Measurements from ENCODE around the gene ADPRH.
"Not testable (repeated sequence)": the region's sequence is repeated elsewhere in the genome, so short reads cannot be mapped to it uniquely, and the experiment has no call there.

Gene ADPRH

GRCh38 chr3:119559441-119559963 is 19.8 kb upstream of the ADPRH start, which contains the start of gene CD80:
Gene CD80, minus strand, starts transcription at chr3:119559614. Its CDS starts 1,886 bp downstream, at chr3:119557728.
- peak; percentile 46 for DNase-seq (ENCODE audit: low read depth)

GRCh38 chr3:119560160-119560559 is 19.1 kb upstream of the ADPRH start:
- DNase-seq (ENCODE audit: low read depth): no peak

GRCh38 chr3:119562307-119562961 is 16.9 kb upstream of the ADPRH start:
- DNase-seq (ENCODE audit: low read depth): no peak

GRCh38 chr3:119563334-119563733 is 16.0 kb upstream of the ADPRH start:
- not testable (repeated sequence) for DNase-seq (ENCODE audit: low read depth)

- no peak for DNase-seq (ENCODE audit: low read depth)
Measured at GRCh38 chr3:119569156-119569555, 10.1 kb upstream of the ADPRH start.

GRCh38 chr3:119570229-119570628 is 9.1 kb upstream of the ADPRH start:
- DNase-seq (ENCODE audit: low read depth): no peak

GRCh38 chr3:119571230-119571629 is 8.1 kb upstream of the ADPRH start:
- no peak for DNase-seq (ENCODE audit: low read depth)

- no peak for DNase-seq (ENCODE audit: low read depth)
Measured at GRCh38 chr3:119571688-119572087, 7.6 kb upstream of the ADPRH start.

- DNase-seq (ENCODE audit: low read depth): no peak
Measured at GRCh38 chr3:119575507-119575906, 3.8 kb upstream of the ADPRH start.

GRCh38 chr3:119580067-119580760 is 922 bp downstream of the ADPRH start:
- peak; percentile 21 for DNase-seq (ENCODE audit: low read depth)

GRCh38 chr3:119582178-119582577 is 2.9 kb downstream of the ADPRH start:
- DNase-seq (ENCODE audit: low read depth): peak; percentile 40

GRCh38 chr3:119585208-119585607 is 5.9 kb downstream of the ADPRH start:
- DNase-seq (ENCODE audit: low read depth): no peak

- DNase-seq (ENCODE audit: low read depth): no peak
Measured at GRCh38 chr3:119585856-119586570, 6.7 kb downstream of the ADPRH start.

- no peak for DNase-seq (ENCODE audit: low read depth)
Measured at GRCh38 chr3:119586733-119587172, 7.5 kb downstream of the ADPRH start.

GRCh38 chr3:119588112-119588511 is 8.8 kb downstream of the ADPRH start:
- DNase-seq (ENCODE audit: low read depth): no peak

GRCh38 chr3:119589102-119589773 is 9.9 kb downstream of the ADPRH start:
- DNase-seq (ENCODE audit: low read depth): no peak

- no peak for DNase-seq (ENCODE audit: low read depth)
Measured at GRCh38 chr3:119590706-119591105, 11.4 kb downstream of the ADPRH start.

GRCh38 chr3:119592861-119593260 is 13.6 kb downstream of the ADPRH start:
- no peak for DNase-seq (ENCODE audit: low read depth)

- DNase-seq (ENCODE audit: low read depth): no peak
Measured at GRCh38 chr3:119594066-119594465, 14.8 kb downstream of the ADPRH start.

GRCh38 chr3:119594929-119595328 is 15.6 kb downstream of the ADPRH start:
- DNase-seq (ENCODE audit: low read depth): not testable (repeated sequence)

GRCh38 chr3:119595639-119596334 is 16.5 kb downstream of the ADPRH start:
- no peak for DNase-seq (ENCODE audit: low read depth)

All from ELR (cell line).